Measurements from ENCODE around the gene FBXW8.
A peak's percentile ranks its signal among the peaks of the same experiment; 100 is the strongest.

The FBXW8 gene

DNA sequence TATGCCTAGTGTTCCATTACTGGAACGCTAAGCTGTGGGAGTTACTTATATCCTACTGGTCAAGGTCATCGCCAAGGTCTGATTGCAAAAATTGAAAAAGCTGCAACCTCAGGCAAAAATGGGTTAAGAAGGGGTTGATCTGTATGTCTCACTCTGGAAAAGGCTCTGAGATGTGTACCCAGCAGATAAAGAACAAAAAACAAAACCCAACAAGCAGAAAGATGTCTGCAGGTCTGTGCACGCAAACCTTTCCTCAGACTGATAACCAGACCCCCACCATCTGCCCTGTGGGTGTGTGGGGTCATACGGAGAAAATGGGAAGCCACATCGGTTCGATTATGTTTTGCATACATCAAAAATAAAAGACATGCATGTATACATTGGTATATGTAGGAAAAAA is 132.1 kb downstream of the FBXW8 start:
- no peak for DNase-seq (ENCODE audit: low read depth in 1 of 2, low spot score in 1 of 2)
- no peak overlapping the region for H3K4me3 ChIP-seq (replicated peaks; ENCODE audit: insufficient read depth, low read length)
- no peaks in the 10 kb centered on the region for H3K27me3 ChIP-seq (ENCODE audit: insufficient read depth, poor library complexity, severe bottlenecking)
- no peak overlapping the region; the same call in 1 of the 2 replicates for H3K27ac ChIP-seq (replicated peaks)
- TF ChIP-seq POLR2AphosphoS5 (IDR thresholded peaks at IDR 0.05; ENCODE audit: low read depth) (no peak), SPI1 (IDR thresholded peaks at IDR 0.05; ENCODE audit: borderline replicate concordance, low read depth) (no peak), GABPA (IDR thresholded peaks at IDR 0.05; ENCODE audit: low read depth) (no peak)
- TF ChIP-seq, protein P1, sequence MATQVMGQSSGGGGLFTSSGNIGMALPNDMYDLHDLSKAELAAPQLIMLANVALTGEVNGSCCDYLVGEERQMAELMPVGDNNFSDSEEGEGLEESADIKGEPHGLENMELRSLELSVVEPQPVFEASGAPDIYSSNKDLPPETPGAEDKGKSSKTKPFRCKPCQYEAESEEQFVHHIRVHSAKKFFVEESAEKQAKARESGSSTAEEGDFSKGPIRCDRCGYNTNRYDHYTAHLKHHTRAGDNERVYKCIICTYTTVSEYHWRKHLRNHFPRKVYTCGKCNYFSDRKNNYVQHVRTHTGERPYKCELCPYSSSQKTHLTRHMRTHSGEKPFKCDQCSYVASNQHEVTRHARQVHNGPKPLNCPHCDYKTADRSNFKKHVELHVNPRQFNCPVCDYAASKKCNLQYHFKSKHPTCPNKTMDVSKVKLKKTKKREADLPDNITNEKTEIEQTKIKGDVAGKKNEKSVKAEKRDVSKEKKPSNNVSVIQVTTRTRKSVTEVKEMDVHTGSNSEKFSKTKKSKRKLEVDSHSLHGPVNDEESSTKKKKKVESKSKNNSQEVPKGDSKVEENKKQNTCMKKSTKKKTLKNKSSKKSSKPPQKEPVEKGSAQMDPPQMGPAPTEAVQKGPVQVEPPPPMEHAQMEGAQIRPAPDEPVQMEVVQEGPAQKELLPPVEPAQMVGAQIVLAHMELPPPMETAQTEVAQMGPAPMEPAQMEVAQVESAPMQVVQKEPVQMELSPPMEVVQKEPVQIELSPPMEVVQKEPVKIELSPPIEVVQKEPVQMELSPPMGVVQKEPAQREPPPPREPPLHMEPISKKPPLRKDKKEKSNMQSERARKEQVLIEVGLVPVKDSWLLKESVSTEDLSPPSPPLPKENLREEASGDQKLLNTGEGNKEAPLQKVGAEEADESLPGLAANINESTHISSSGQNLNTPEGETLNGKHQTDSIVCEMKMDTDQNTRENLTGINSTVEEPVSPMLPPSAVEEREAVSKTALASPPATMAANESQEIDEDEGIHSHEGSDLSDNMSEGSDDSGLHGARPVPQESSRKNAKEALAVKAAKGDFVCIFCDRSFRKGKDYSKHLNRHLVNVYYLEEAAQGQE (IDR thresholded peaks at IDR 0.05; ENCODE audit: insufficient replicate concordance, low read depth): no peak
- TF ChIP-seq, protein P2, sequence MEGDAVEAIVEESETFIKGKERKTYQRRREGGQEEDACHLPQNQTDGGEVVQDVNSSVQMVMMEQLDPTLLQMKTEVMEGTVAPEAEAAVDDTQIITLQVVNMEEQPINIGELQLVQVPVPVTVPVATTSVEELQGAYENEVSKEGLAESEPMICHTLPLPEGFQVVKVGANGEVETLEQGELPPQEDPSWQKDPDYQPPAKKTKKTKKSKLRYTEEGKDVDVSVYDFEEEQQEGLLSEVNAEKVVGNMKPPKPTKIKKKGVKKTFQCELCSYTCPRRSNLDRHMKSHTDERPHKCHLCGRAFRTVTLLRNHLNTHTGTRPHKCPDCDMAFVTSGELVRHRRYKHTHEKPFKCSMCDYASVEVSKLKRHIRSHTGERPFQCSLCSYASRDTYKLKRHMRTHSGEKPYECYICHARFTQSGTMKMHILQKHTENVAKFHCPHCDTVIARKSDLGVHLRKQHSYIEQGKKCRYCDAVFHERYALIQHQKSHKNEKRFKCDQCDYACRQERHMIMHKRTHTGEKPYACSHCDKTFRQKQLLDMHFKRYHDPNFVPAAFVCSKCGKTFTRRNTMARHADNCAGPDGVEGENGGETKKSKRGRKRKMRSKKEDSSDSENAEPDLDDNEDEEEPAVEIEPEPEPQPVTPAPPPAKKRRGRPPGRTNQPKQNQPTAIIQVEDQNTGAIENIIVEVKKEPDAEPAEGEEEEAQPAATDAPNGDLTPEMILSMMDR (IDR thresholded peaks at IDR 0.05; ENCODE audit: insufficient read depth, low read length): no peak

DNA sequence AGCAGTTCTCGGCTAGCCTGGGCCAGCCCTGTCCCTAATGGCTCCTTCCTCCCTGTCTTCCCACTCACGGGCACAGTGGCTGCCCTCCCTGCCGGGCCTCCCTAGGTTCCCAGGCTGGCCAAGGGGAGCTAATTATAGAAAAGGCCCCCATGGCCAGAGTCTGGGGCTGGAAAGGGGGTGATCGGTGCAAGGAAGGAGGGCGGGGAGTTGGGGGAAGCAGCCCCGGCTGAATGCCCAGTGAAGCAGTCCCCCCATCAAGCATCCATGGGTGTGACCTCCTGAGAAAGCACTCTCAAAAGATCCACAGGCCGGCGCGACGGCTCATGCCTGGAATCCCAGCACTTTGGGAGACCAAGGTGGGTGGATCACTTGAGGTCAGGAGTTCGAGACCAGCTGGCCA is 133.6 kb downstream of the FBXW8 start:
- H3K27me3 ChIP-seq (ENCODE audit: insufficient read depth, poor library complexity, severe bottlenecking): no peaks in the 10 kb centered on the region
- no peak for DNase-seq (ENCODE audit: low read depth in 1 of 2, low spot score in 1 of 2)
- no peak for TF ChIP-seq GABPA (IDR thresholded peaks at IDR 0.05; ENCODE audit: low read depth)
- TF ChIP-seq, protein P2 (IDR thresholded peaks at IDR 0.05; ENCODE audit: insufficient read depth, low read length): no peak
- no peak for TF ChIP-seq SPI1 (IDR thresholded peaks at IDR 0.05; ENCODE audit: borderline replicate concordance, low read depth)
- TF ChIP-seq, protein P1 (IDR thresholded peaks at IDR 0.05; ENCODE audit: insufficient replicate concordance, low read depth): no peak
- TF ChIP-seq POLR2AphosphoS5 (IDR thresholded peaks at IDR 0.05; ENCODE audit: low read depth): no peak
- peak overlapping the region; percentile 75 for H3K27ac ChIP-seq (replicated peaks)
- H3K4me3 ChIP-seq (replicated peaks; ENCODE audit: insufficient read depth, low read length): no peak overlapping the region

DNA sequence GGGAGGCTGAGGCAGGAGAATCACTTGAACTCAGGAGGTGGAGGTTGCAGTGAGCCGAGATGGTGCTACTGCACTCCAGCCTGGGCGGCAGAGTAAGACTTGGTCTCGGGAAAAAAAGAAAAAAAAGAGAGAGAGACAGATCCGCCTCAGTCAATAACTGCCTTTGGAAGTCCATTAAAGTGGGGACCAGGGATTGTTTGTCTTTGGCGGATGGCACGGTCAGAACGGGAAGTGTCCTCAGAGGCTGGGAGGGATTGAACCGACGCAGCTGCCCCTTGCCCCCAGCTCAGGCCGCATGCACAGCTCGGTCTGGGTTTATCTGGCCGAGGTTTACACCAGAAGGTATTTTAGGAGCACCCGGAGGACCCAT is 134.0 kb downstream of the FBXW8 start:
- DNase-seq (ENCODE audit: low read depth in 1 of 2, low spot score in 1 of 2): no peak
- Histone ChIP-seq H3K4me3 (replicated peaks; ENCODE audit: insufficient read depth, low read length) (no peak overlapping the region), H3K27ac (replicated peaks) (peak overlapping the region; percentile 75), H3K27me3 (ENCODE audit: insufficient read depth, poor library complexity, severe bottlenecking) (no peaks in the 10 kb centered on the region)
- TF ChIP-seq, protein P2 (IDR thresholded peaks at IDR 0.05; ENCODE audit: insufficient read depth, low read length): no peak
- TF ChIP-seq SPI1 (IDR thresholded peaks at IDR 0.05; ENCODE audit: borderline replicate concordance, low read depth) (no peak), GABPA (IDR thresholded peaks at IDR 0.05; ENCODE audit: low read depth) (no peak), POLR2AphosphoS5 (IDR thresholded peaks at IDR 0.05; ENCODE audit: low read depth) (no peak)
- TF ChIP-seq, protein P1 (IDR thresholded peaks at IDR 0.05; ENCODE audit: insufficient replicate concordance, low read depth): no peak

Measured in HL-60 (cell line).